ENCODE data around the gene HM13. TPM values are rescaled to one million over a fixed set of nuclear protein-coding genes. Genes with fewer than 3 reads are reported as not detected.

Gene HM13
- total and polyA plus RNA-seq, 9 of the 15 experiments (the other 6 are each of a cell fraction or from before 2014, with no cell fraction given): 7.7 to 136 (median 74.5) TPM

DNA sequence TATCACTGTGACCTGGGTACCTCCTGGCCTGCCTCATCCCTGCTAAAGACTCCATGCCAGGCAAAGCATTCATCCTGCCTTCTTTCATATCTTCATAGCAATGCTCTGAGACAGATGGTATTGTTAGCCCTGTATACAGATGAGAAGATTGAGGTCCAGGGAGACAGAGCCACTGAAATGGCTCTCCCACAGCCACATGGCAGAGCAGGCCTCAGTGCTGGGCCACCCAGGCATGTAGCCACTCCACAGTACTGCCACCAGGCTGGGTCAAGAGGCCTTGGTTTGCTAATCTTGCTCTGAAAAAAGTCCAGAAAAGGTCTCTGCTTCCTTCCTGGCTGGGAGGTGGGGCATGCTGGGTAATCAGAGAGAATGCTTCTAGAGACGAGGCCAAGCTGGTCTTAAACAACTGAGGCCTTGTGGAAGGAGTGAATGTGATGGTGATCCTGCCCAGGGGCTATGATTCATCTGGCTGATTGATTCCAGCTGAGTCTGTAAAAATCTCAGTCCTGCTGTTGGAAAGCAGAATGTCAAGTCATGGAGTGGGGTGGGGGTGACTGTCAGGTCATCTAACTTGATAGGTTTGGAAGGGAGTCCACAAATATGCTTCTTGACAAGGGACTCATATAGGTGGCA, 29.8 kb downstream of the HM13 start:
- Histone ChIP-seq H3K9me3 (replicated peaks; ENCODE audit: control insufficient read depth, insufficient read depth, low read depth, low read length) (no peaks in the 10 kb centered on the region), H3K9me1 (ENCODE audit: control insufficient read depth, insufficient read depth, low read length) (peaks cover 2% of the 10 kb centered on the region), H3K4me2 (ENCODE audit: insufficient read depth, low read length) (no peak overlapping the region), H3K9ac (ENCODE audit: insufficient read depth in 1 of 2, low read depth in 2 of 2, low read length in 2 of 2) (peak overlapping the region in 1 of 2 experiments; percentile 31; a peak in 1 of 4 replicates), H4K20me1 (replicated peaks; ENCODE audit: control insufficient read depth, insufficient read depth, low read length) (peaks cover 15% of the 10 kb centered on the region), H3K4me1 (replicated peaks in 1 of 2; ENCODE audit: control insufficient read depth in 2 of 2, insufficient read depth in 2 of 2, low read length in 2 of 2) (peaks cover 13 to 22% of the 10 kb centered on the region in 2 experiments; a peak in 4 of 5 replicates), H3K27ac (ENCODE audit: extremely low read depth, low read depth, low read length) (no peak overlapping the region), H3K36me3 (ENCODE audit: control insufficient read depth, insufficient read depth, low read length) (peaks cover 82% of the 10 kb centered on the region; the same call in 2 of the 3 replicates), H2AFZ (ENCODE audit: low read depth, low read length) (no peak overlapping the region), H3K79me2 (ENCODE audit: control insufficient read depth, insufficient read depth, low read length) (peaks cover 30% of the 10 kb centered on the region), H3K4me3 (no peak overlapping the region), H3K27me3 (ENCODE audit: control insufficient read depth in 2 of 2, insufficient read depth in 2 of 2, low read length in 2 of 2) (no peaks in the 10 kb centered on the region)
- in situ Hi-C loops (cut with MboI) (no loop called here), intact Hi-C loops (cut with micrococcal nuclease) (no loop called here)
- no peak for DNase-seq (ENCODE audit: extremely low read depth in 1 of 4, low spot score in 3 of 4)
- ChIA-PET POLR2A (interaction anchor here (0.6 to 1.5 kb wide), 3 partner anchors 13 to 118 kb away, joined by 3 to 4 read pairs (median 3); no protein-coding TSS in a partner anchor), CTCF (ENCODE audit: low intra/inter-chr PET ratio) (no interaction called here)
- no TSS peak for BruUV-seq (replicated peaks)
- ATAC-seq: no peak
- FAIRE-seq: peak; percentile 48
- WGBS (ENCODE audit: insufficient coverage, low coverage, missing lambda C conversion rate): 71% methylated on average over 1 of the region's 1 CpG
- TF ChIP-seq ZNF165 (CRISPR knock-in tag; IDR thresholded peaks at IDR 0.05; ENCODE audit: borderline replicate concordance): no peak
- TF ChIP-seq HCFC1 (IDR thresholded peaks at IDR 0.05; ENCODE audit: low read depth, low read length): no peak
- TF ChIP-seq SFPQ (IDR thresholded peaks at IDR 0.05; ENCODE audit: low read depth, low read length): no peak
- TF ChIP-seq FOXA3 (CRISPR knock-in tag; conservative IDR thresholded peaks at IDR 0.05 in 1 of 2, IDR thresholded peaks at IDR 0.05 in 1 of 2): no peak
- TF ChIP-seq OTX1 (CRISPR knock-in tag; IDR thresholded peaks at IDR 0.05): no peak
- TF ChIP-seq CBX3 (IDR thresholded peaks at IDR 0.05; ENCODE audit: borderline replicate concordance in 1 of 2, low read length in 2 of 2): no peak
- TF ChIP-seq, protein P1, sequence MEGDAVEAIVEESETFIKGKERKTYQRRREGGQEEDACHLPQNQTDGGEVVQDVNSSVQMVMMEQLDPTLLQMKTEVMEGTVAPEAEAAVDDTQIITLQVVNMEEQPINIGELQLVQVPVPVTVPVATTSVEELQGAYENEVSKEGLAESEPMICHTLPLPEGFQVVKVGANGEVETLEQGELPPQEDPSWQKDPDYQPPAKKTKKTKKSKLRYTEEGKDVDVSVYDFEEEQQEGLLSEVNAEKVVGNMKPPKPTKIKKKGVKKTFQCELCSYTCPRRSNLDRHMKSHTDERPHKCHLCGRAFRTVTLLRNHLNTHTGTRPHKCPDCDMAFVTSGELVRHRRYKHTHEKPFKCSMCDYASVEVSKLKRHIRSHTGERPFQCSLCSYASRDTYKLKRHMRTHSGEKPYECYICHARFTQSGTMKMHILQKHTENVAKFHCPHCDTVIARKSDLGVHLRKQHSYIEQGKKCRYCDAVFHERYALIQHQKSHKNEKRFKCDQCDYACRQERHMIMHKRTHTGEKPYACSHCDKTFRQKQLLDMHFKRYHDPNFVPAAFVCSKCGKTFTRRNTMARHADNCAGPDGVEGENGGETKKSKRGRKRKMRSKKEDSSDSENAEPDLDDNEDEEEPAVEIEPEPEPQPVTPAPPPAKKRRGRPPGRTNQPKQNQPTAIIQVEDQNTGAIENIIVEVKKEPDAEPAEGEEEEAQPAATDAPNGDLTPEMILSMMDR (IDR thresholded peaks at IDR 0.05 in 2 of 3, conservative IDR thresholded peaks at IDR 0.05 in 1 of 3; ENCODE audit: insufficient read depth in 2 of 3, low read depth in 1 of 3, low read length in 3 of 3): no peak
- TF ChIP-seq NR4A1 (CRISPR knock-in tag; IDR thresholded peaks at IDR 0.05): no peak
- TF ChIP-seq NR4A1 (tag; IDR thresholded peaks at IDR 0.05): no peak
- no peak for TF ChIP-seq HEY1 (CRISPR knock-in tag; IDR thresholded peaks at IDR 0.05; ENCODE audit: borderline replicate concordance)
